ENCODE results near the gene CPA5.

GRCh38 chr7:130350945-130351790 is 6.6 kb downstream of the CPA5 start:
- no peak for TF ChIP-seq CTCF (conservative IDR thresholded peaks at IDR 0.05; ENCODE audit: low read depth in 2 of 2)
- no peak for TF ChIP-seq EZH2phosphoT487 (IDR thresholded peaks at IDR 0.05; ENCODE audit: unreplicated experiment)
- TF ChIP-seq, protein P1, sequence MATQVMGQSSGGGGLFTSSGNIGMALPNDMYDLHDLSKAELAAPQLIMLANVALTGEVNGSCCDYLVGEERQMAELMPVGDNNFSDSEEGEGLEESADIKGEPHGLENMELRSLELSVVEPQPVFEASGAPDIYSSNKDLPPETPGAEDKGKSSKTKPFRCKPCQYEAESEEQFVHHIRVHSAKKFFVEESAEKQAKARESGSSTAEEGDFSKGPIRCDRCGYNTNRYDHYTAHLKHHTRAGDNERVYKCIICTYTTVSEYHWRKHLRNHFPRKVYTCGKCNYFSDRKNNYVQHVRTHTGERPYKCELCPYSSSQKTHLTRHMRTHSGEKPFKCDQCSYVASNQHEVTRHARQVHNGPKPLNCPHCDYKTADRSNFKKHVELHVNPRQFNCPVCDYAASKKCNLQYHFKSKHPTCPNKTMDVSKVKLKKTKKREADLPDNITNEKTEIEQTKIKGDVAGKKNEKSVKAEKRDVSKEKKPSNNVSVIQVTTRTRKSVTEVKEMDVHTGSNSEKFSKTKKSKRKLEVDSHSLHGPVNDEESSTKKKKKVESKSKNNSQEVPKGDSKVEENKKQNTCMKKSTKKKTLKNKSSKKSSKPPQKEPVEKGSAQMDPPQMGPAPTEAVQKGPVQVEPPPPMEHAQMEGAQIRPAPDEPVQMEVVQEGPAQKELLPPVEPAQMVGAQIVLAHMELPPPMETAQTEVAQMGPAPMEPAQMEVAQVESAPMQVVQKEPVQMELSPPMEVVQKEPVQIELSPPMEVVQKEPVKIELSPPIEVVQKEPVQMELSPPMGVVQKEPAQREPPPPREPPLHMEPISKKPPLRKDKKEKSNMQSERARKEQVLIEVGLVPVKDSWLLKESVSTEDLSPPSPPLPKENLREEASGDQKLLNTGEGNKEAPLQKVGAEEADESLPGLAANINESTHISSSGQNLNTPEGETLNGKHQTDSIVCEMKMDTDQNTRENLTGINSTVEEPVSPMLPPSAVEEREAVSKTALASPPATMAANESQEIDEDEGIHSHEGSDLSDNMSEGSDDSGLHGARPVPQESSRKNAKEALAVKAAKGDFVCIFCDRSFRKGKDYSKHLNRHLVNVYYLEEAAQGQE (IDR thresholded peaks at IDR 0.05; ENCODE audit: unreplicated experiment), result no peak
- TF ChIP-seq POLR2AphosphoS5 (IDR thresholded peaks at IDR 0.05; ENCODE audit: low read depth), result no peak
- TF ChIP-seq ETS1 (IDR thresholded peaks at IDR 0.05), result no peak
- no peak for TF ChIP-seq EZH2 (IDR thresholded peaks at IDR 0.05; ENCODE audit: low read depth, unreplicated experiment)
- TF ChIP-seq JUNB (IDR thresholded peaks at IDR 0.05; ENCODE audit: unreplicated experiment), result no peak
- TF ChIP-seq STAT1 (IDR thresholded peaks at IDR 0.05; ENCODE audit: unreplicated experiment), result no peak
- no peak for TF ChIP-seq CREB1 (CRISPR knock-in tag; IDR thresholded peaks at IDR 0.05; ENCODE audit: low read depth)
- TF ChIP-seq NANOG (IDR thresholded peaks at IDR 0.05; ENCODE audit: borderline replicate concordance), result no peak
- TF ChIP-seq ZNF114 (CRISPR knock-in tag; IDR thresholded peaks at IDR 0.05), result no peak

Measured in GM23338 (cell line).